Right lobe of liver (tissue), 6 donors: Measurements from ENCODE around the gene NSUN5. TPM values are rescaled to one million over a fixed set of nuclear protein-coding genes. Genes with fewer than 3 reads are reported as not detected.
"Not testable (repeated sequence)": the region's sequence is repeated elsewhere in the genome, so short reads cannot be mapped to it uniquely, and the experiment has no call there.

ENCODE experiments used
- ATAC-seq, 4 donors: fragments of 200-7000 bp; cut with Tn5 transposase; one replicate each; pipeline ENCODE4 v1.9.1; 2020; ENCODE audit warnings: mild to moderate bottlenecking in 4 of 4, moderate library complexity in 4 of 4
- DNase-seq, 3 donors: peaks; one replicate each; pipeline ENCODE4 v3.0.0-alpha.2; 2020
- H3K27ac ChIP-seq, 3 donors: fragments of 200-600 bp; one replicate each; pipeline ENCODE4 v1.8.0; 2022
- H3K27me3 ChIP-seq, 2 donors: fragments of 200-600 bp; one replicate each; pipeline ENCODE4 v1.8.0; 2022
- H3K36me3 ChIP-seq, 4 donors: fragments of 200-600 bp; sonication (generic) in 1 of 4; one replicate each; pipeline versions ENCODE4 v1.5.1 to v1.8.0; 2017 to 2022; ENCODE audit warnings: control low read depth in 1 of 4
- H3K4me1 ChIP-seq, 4 donors: fragments of 200-600 bp; sonication (generic) in 1 of 4; one replicate each; pipeline versions ENCODE4 v1.5.1 to v1.8.0; 2017 to 2022; ENCODE audit warnings: control low read depth in 1 of 4
- H3K4me3 ChIP-seq, 3 donors: fragments of 200-600 bp; one replicate each; pipeline ENCODE4 v1.8.0; 2022
- H3K9me3 ChIP-seq, 4 donors: fragments of 200-600 bp; sonication (generic) in 1 of 4; one replicate each; pipeline versions ENCODE4 v1.5.1 to v1.8.0; 2017 to 2022; ENCODE audit warnings: control low read depth in 1 of 4
- CTCF ChIP-seq, 4 donors: fragments of 200-600 bp in 3 of 4; fragments of 450-650 bp in 1 of 4; IDR thresholded peaks; one replicate each; pipeline versions ENCODE4 v1.5.1 to v1.8.0; 2016 to 2022; ENCODE audit warnings: antibody characterized with exemption in 4 of 4, mild to moderate bottlenecking in 2 of 4
- POLR2A ChIP-seq: fragments of 450-650 bp; IDR thresholded peaks from one replicate; pipeline ENCODE4 v1.6.1; 2017; ENCODE audit warnings: antibody characterized with exemption, mild to moderate bottlenecking
- WGBS: methylation state at CpG from one replicate; pipeline ENCODE4 v1.1.6; 2018; ENCODE audit warnings: low coverage, low lambda C conversion rate; ENCODE audit not compliant: insufficient coverage; ENCODE audit errors: missing lambda C conversion rate; 5-methylcytosine and 5-hydroxymethylcytosine counted together
- intact Hi-C, 2 donors: fragments of 100-400 bp; cut with DNase I; formaldehyde crosslinking; loops; one replicate each; pipeline versions ENCODE4 v1.11.2 to v1.14.1; 2022
- total RNA-seq, 6 experiments: library from RNA; depleted of rRNA in 2 of 6; stranded (reverse); fragments of >200 nt in 2 of 6; fragmentation: NEBNext Ultra II Directional in 3 of 6; extraction: Animal tissue kit (Norgen Biotek cat#: 25700) in 3 of 6; gene quantifications; one replicate each; pipeline versions ENCODE4 v1.1.0 to v1.2.4, GENCODE V29; 2016 to 2023
- donor health status: DM: no; HTN: yes; CAD: no.
- donor health status: DM: no; HTN: no; CAD: no.
- donor health status: DM: no; HTN: no; CAD: no.
- donor health status: DM: no; HTN: yes; CAD: no.
- donor health status: DM: no; HTN: yes; CAD: no.

The NSUN5 gene
- total RNA-seq, 6 experiments from 2014 or later: 7.5 to 16.8 (median 9.2) TPM

- DNase-seq: no peak
- no peak overlapping the region for H3K27ac ChIP-seq
- intact Hi-C loops: no loop called here
- H3K4me1 ChIP-seq: no peaks in the 10 kb centered on the region
- H3K4me3 ChIP-seq: no peak overlapping the region
- H3K27me3 ChIP-seq: no peaks in the 10 kb centered on the region
- H3K36me3 ChIP-seq: no peaks in the 10 kb centered on the region
- TF ChIP-seq POLR2A: no peak
- TF ChIP-seq CTCF (IDR thresholded peaks at IDR 0.05): no peak
- no peak for ATAC-seq
- WGBS: 62% methylated on average over 6 of the region's 6 CpGs
- no peaks in the 10 kb centered on the region for H3K9me3 ChIP-seq
Observed at GRCh38 chr7:73332447-73332846, 23.8 kb upstream of the NSUN5 start.

GRCh38 chr7:73330772-73331171, 22.1 kb upstream of the NSUN5 start:
- H3K27me3 ChIP-seq: no peaks in the 10 kb centered on the region
- H3K27ac ChIP-seq: no peak overlapping the region
- ATAC-seq (no peak), DNase-seq (no peak)
- no peaks in the 10 kb centered on the region for H3K9me3 ChIP-seq
- H3K4me1 ChIP-seq: no peaks in the 10 kb centered on the region
- 59% methylated on average over 5 of the region's 6 CpGs for WGBS
- intact Hi-C loops: no loop called here
- no peaks in the 10 kb centered on the region for H3K36me3 ChIP-seq
- TF ChIP-seq POLR2A (no peak), CTCF (IDR thresholded peaks at IDR 0.05) (no peak)
- H3K4me3 ChIP-seq: no peak overlapping the region

- WGBS: 26% methylated on average over 9 of the region's 11 CpGs
- TF ChIP-seq CTCF (IDR thresholded peaks at IDR 0.05): no peak
- no peak for TF ChIP-seq POLR2A
- H3K36me3 ChIP-seq: no peaks in the 10 kb centered on the region
- no peaks in the 10 kb centered on the region for H3K27me3 ChIP-seq
- H3K4me1 ChIP-seq: no peaks in the 10 kb centered on the region
- no peak for DNase-seq
- H3K27ac ChIP-seq: no peak overlapping the region
- no peak overlapping the region for H3K4me3 ChIP-seq
- ATAC-seq: peak; percentile 70 to 83 (median 80)
- H3K9me3 ChIP-seq: no peaks in the 10 kb centered on the region
- intact Hi-C loops: no loop called here
Observed at GRCh38 chr7:73329861-73330581, 21.4 kb upstream of the NSUN5 start.

- DNase-seq: no peak
- intact Hi-C loops: no loop called here
- Histone ChIP-seq H3K27me3 (no peaks in the 10 kb centered on the region), H3K4me1 (peaks cover 0 to 4% (median 0%) of the 10 kb centered on the region in 4 donors), H3K9me3 (no peaks in the 10 kb centered on the region), H3K36me3 (no peaks in the 10 kb centered on the region), H3K4me3 (no peak overlapping the region), H3K27ac (no peak overlapping the region)
- no peak for ATAC-seq
- WGBS: 80% methylated on average over 1 of the region's 10 CpGs
- no peak for TF ChIP-seq POLR2A
- no peak for TF ChIP-seq CTCF (IDR thresholded peaks at IDR 0.05)
Observed at GRCh38 chr7:73328696-73329095, 20.1 kb upstream of the NSUN5 start.

GRCh38 chr7:73327922-73328321, 19.3 kb upstream of the NSUN5 start, which contains the start of the genes FKBP6 and TRIM50:
Gene FKBP6, plus strand, starts transcription at chr7:73328161. Its CDS starts 268 bp downstream, at chr7:73328429.
Gene TRIM50, minus strand, starts transcription at chr7:73328082. Its CDS starts 3,295 bp downstream, at chr7:73324787.
- intact Hi-C loops, ATAC-seq, DNase-seq, H3K36me3 ChIP-seq, H3K4me3 ChIP-seq, H3K4me1 ChIP-seq, H3K9me3 ChIP-seq, H3K27ac ChIP-seq, H3K27me3 ChIP-seq: not testable (repeated sequence)
- WGBS: 92% methylated on average over 33 of the region's 43 CpGs

GRCh38 chr7:73327449-73327848, 18.8 kb upstream of the NSUN5 start:
- WGBS: no CpG with 5 or more reads among the region's 13 CpGs
- H3K4me1 ChIP-seq, DNase-seq, intact Hi-C loops, H3K9me3 ChIP-seq, H3K4me3 ChIP-seq, H3K27ac ChIP-seq, ATAC-seq, H3K36me3 ChIP-seq, H3K27me3 ChIP-seq: not testable (repeated sequence)

GRCh38 chr7:73325424-73325823, 16.8 kb upstream of the NSUN5 start:
- DNase-seq, H3K4me1 ChIP-seq, H3K27me3 ChIP-seq, H3K9me3 ChIP-seq, H3K36me3 ChIP-seq, intact Hi-C loops, H3K4me3 ChIP-seq, H3K27ac ChIP-seq: not testable (repeated sequence)
- 67% methylated on average over 1 of the region's 6 CpGs for WGBS
- ATAC-seq: peak in 1 of 4 donors; percentile 43
